ENCODE measurements around the gene RAB6A. TPM values are rescaled to one million over a fixed set of nuclear protein-coding genes. Genes with fewer than 3 reads are reported as not detected.

RAB6A gene
- total and polyA plus RNA-seq, 2 donors (not counting 3 experiments of a cell fraction or from before 2014, with no cell fraction given), result 45.0 to 130 TPM

Other genes with a start within 250 kb of the RAB6A start
- 20.5 and 22.5 TPM in 2 replicates for gene FAM168A, start 163.0 kb downstream of the RAB6A start, total RNA-seq
- 17.0 and 18.9 TPM in 2 replicates for gene FAM168A, start 163.0 kb downstream of the RAB6A start, polyA plus RNA-seq
- 0.75 TPM in 1 of 2 replicates, not detected in the other for gene PLEKHB1, start 114.5 kb downstream of the RAB6A start, total RNA-seq
- 0.76 and 0.99 TPM in 2 replicates for gene PLEKHB1, start 114.5 kb downstream of the RAB6A start, polyA plus RNA-seq
- gene MRPL48, start 26.8 kb upstream of the RAB6A start, total RNA-seq, result 35.2 and 38.3 TPM in 2 replicates
- 19.5 and 25.0 TPM in 2 replicates for gene MRPL48, start 26.8 kb upstream of the RAB6A start, polyA plus RNA-seq
- 58.1 and 72.1 TPM in 2 replicates for gene COA4, start 115.8 kb upstream of the RAB6A start, total RNA-seq
- gene COA4, start 115.8 kb upstream of the RAB6A start, polyA plus RNA-seq, result 120 and 135 TPM in 2 replicates
- 14.5 and 16.1 TPM in 2 replicates for gene PAAF1, start 115.9 kb upstream of the RAB6A start, total RNA-seq
- gene PAAF1, start 115.9 kb upstream of the RAB6A start, polyA plus RNA-seq, result 8.8 and 9.8 TPM in 2 replicates
- 0.46 TPM in 1 of 2 replicates, not detected in the other for gene DNAJB13, start 190.0 kb upstream of the RAB6A start, total RNA-seq
- 0.07 TPM in 1 of 2 replicates, not detected in the other for gene DNAJB13, start 190.0 kb upstream of the RAB6A start, polyA plus RNA-seq
- 12.1 and 16.5 TPM in 2 replicates for gene UCP2, start 221.8 kb upstream of the RAB6A start, total RNA-seq
- gene UCP2, start 221.8 kb upstream of the RAB6A start, polyA plus RNA-seq, result 21.4 and 24.0 TPM in 2 replicates
- gene UCP3, start 248.0 kb upstream of the RAB6A start, total RNA-seq, result 1.3 and 1.4 TPM in 2 replicates
- 1.1 and 1.4 TPM in 2 replicates for gene UCP3, start 248.0 kb upstream of the RAB6A start, polyA plus RNA-seq